ENCODE measurements around the gene IFT172.

The IFT172 gene

DNA sequence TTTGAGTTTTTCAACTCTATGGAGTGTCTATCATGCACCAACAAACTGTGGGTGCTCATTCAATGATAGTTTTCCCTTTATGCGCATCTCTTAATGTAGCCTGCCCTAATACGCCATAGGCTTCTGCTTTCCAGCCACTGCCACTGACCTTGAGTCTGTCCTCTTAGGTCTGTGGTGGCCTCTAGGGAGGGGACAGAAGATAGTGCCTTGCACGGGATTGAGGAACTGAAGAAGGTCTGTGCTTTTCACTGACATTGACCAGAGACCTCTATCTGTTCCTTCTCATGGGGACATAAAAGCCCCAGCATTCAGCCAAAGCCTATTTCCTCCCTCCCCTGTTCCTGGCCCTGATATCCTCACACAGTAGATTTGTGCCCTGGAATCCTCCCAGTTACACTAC is 9.4 kb upstream of the IFT172 start:
- H3K27me3 Mint-ChIP-seq: peaks cover 54% of the 10 kb centered on the region

DNA sequence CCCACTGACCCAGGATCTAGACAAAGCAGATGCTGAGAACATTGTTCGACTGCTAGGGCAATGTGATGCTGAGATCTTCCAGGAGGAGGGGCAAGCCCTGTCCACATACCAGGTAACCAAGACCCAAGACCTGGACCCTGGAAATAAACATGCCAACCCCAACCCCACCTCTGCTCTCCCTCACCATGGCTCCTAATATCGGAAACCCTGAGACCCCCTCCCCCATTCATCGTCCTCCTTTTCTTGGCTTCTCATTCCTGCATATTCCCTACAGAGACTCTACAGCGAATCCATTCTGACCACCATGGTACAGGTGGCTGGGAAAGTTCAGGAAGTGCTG is 7.7 kb upstream of the IFT172 start:
- Mint-ChIP-seq H3K27ac (no peak overlapping the region), H3K9me3 (no peaks in the 10 kb centered on the region), H3K4me1 (peaks cover 21% of the 10 kb centered on the region), H3K4me3 (no peak overlapping the region), H3K27me3 (peaks cover 70% of the 10 kb centered on the region)
- ATAC-seq: no peak
- DNase-seq: no peak

More for the DNA sequence above, 9.4 kb upstream of the IFT172 start:
- Mint-ChIP-seq H3K4me1 (peaks cover 17% of the 10 kb centered on the region), H3K27ac (no peak overlapping the region), H3K4me3 (no peak overlapping the region), H3K9me3 (no peaks in the 10 kb centered on the region)
- DNase-seq: no peak
- no peak for ATAC-seq

DNA sequence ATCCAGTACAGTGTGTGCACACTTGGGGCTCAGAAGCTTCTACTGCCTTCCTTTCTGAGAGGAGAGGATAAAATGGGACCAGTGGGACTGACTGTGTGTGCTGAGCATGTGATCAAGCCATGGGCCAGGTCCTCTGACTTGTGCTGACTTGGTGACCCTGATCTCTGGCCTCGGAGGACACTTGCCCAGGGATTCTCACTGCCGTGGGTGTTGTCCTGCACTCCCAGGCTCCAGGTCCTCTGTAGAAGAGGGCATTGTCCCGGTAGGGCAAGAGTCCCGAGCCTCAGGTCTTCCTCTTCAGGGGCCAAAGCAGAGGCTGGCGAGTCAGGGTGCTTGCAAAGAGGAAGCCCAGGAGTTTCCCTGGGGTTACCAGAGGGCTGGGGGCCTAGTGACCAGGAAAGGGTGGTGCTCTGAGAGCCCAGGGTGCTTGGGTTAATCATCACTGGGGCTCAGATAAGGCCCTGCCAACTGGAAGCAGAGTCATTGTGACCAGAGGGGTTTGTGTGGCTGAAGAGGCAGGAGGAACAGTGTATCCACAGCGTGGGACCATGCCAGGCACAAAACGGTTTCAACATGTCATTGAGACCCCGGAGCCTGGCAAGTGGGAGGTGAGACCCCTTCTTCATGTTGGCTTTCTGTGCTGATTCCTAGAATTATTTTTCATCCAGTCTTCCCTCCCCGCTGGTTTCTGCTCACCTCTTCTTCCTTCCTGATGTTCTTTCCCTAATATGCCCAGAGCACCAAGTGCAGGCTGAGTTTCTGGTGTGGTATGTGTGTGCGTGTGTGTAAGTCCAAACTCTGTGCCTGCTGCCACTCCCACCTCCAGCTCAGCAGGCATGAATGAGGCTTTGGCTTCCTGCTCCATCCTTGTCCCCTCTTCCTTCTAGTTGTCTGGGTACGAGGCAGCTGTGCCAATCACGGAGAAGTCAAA is 7.1 kb upstream of the IFT172 start, which contains the start of gene GCKR:
GCKR (plus strand) TSS at position 483 of the 931 bp plus-strand sequence; CDS start at position 549, 66 bp downstream.
- ATAC-seq: no peak
- peaks cover 70% of the 10 kb centered on the region for H3K27me3 Mint-ChIP-seq

DNA sequence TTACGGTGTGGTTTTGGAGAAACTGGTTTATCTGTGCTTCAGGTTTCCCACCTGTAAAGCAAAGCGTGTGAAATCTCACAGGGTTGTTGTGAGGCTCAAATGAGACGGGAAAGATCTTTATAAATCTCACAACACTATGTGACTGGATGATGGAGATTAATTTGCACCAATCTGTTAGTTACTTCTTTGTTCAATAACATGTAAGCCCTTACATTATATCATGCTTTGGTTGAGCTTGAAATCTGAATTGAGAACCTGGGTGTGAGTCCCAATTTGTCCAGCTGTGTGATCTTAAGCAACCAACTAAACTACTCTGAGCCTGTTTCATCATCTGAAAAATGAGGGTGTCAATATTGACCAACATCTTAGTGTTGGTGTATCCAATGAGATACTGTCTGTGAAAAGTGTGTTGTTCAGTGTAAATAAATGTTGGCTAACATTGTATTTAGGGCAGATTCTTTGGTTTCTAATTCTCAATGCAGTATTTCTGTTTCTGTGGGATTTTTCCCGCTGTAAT is 6.4 kb upstream of the IFT172 start:
- no peak for DNase-seq
- Mint-ChIP-seq H3K27ac (no peak overlapping the region), H3K9me3 (no peaks in the 10 kb centered on the region), H3K4me1 (peaks cover 27% of the 10 kb centered on the region), H3K27me3 (peaks cover 70% of the 10 kb centered on the region), H3K4me3 (peak overlapping the region; percentile 81 to 87)
- no peak for ATAC-seq

More for the DNA sequence above, 7.1 kb upstream of the IFT172 start, which contains the start of gene GCKR:
- Mint-ChIP-seq H3K9me3 (no peaks in the 10 kb centered on the region), H3K27ac (no peak within 1 kb of the TSS), H3K4me1 (peaks cover 21% of the 10 kb centered on the region), H3K4me3 (peak within 1 kb of the TSS; percentile 81 to 87)
- no peak for DNase-seq

DNA sequence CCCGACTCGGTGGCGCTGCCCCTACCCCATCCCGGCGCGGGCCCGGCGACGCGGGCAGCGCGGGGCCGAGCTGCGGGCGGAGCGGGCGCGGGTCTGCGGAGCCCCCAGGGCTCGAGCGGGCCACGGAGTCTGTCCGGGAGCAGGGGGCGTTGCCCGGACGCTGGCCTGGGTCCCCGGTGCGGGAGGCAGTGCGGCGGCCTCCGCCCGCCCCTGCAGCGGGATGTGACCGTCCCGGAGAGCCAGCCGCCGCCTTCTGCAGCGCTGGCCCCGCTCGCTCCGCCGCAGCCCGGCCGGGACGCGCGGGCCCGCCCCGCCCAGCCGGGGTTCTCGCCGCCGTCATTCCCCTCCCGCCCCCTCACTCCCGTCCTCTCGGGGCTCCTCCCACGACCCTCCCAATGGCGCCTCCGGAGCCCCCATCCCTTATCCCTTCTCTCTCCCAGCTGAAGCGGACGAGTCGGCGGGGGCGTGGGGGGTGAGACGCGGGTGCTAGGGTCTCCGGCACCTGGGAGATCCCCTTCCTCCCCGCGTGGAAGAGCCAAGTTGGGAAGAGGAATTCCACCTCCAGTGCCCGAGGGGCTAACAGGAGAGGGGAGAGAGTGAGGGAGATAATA is 5.5 kb upstream of the IFT172 start, which contains the start of gene FNDC4:
FNDC4 (minus strand) TSS at position 257 of the 611 bp plus-strand sequence. CDS start 521 bp downstream, outside the sequence.
- ATAC-seq (peak; percentile 69), DNase-seq (peak; percentile 16 to 27)
- no peaks in the 10 kb centered on the region for H3K9me3 Mint-ChIP-seq
- peaks cover 70% of the 10 kb centered on the region for H3K27me3 Mint-ChIP-seq
- peak within 1 kb of the TSS; percentile 81 to 87 for H3K4me3 Mint-ChIP-seq
- peaks cover 35% of the 10 kb centered on the region for H3K4me1 Mint-ChIP-seq
- peak within 1 kb of the TSS in 1 of 2 donors; percentile 63 for H3K27ac Mint-ChIP-seq

DNA sequence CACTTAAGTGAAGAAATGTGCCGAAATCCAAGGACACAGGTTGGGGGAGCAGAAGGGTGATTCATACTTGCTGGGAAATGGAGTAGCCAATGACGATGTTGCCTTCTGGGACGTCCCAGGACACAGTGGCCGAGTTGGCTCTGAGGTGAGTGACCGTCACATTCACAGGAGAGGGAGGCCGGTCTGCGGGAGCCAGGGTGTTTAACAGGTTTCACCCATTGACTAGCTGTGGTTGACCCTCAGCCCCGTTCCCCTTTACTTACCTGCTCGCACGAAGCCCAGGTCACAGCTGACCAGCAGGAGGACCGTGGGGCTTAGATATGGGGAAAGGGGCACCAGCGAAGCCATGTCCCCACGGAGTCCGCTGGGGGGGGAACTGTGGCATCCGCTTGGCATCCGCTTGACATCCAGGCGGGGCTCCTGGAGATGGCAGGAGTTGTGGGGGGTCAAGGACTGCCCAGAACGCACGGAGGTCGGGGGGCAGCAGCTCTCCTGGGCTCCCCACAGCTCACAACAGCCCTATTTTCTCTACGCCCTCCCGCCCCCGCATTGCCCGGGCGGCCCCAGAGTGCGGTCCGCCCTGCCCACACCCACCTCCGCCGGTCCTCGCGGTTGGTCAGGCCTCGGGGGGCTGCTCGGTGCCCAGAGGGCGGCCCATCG is 4.9 kb upstream of the IFT172 start:
- Mint-ChIP-seq H3K4me3 (peak overlapping the region; percentile 65 to 78), H3K4me1 (peaks cover 42% of the 10 kb centered on the region), H3K9me3 (no peaks in the 10 kb centered on the region), H3K27ac (no peak overlapping the region), H3K27me3 (peaks cover 68% of the 10 kb centered on the region)
- DNase-seq (peak in 1 of 2 donors; percentile 15), ATAC-seq (no peak)

DNA sequence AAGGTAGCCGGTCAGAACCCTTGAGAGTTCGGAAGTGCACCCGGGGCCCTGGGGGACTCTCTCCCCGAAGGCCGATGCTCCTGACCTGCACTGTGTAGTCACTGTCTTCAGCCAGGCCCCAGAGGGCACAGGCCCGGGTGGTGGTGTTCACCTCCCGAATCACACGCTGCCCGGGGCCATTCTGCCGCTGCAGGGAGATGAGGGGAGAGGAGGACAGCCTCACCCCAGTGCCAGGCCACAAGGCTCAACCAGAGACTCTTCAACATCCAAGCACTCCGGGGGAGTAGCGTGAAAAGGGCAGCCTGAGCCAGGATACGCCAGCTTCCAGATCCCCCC is 4.4 kb upstream of the IFT172 start:
- no peak overlapping the region for H3K27ac Mint-ChIP-seq
- peaks cover 63% of the 10 kb centered on the region for H3K27me3 Mint-ChIP-seq
- H3K4me1 Mint-ChIP-seq: peaks cover 47% of the 10 kb centered on the region
- ATAC-seq (no peak), DNase-seq (no peak)
- H3K4me3 Mint-ChIP-seq: peak overlapping the region; percentile 65 to 78
- no peaks in the 10 kb centered on the region for H3K9me3 Mint-ChIP-seq

DNA sequence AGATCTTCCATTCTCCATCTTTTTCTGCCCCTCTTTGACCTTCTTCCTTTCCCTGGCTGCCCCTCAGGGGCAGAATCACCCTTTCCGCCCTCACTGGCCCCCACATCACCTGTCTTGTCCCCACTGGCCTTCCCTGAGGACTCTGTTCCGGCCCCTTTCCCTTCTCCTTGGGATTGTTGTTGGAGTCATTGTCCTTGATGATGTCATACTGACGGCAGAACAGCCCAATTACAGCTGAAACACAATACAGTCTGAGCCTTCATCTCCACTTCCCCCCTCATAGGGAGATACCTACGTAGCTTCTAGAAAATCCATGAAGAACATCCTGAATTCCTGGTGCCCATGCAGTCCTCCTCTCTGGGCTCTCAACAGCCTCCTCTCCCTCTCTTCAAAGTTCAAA is 3.0 kb upstream of the IFT172 start:
- ATAC-seq: no peak
- DNase-seq: no peak
- Mint-ChIP-seq H3K4me3 (no peak overlapping the region), H3K27ac (no peak overlapping the region), H3K9me3 (no peaks in the 10 kb centered on the region), H3K27me3 (peaks cover 52% of the 10 kb centered on the region), H3K4me1 (peaks cover 52% of the 10 kb centered on the region)

DNA sequence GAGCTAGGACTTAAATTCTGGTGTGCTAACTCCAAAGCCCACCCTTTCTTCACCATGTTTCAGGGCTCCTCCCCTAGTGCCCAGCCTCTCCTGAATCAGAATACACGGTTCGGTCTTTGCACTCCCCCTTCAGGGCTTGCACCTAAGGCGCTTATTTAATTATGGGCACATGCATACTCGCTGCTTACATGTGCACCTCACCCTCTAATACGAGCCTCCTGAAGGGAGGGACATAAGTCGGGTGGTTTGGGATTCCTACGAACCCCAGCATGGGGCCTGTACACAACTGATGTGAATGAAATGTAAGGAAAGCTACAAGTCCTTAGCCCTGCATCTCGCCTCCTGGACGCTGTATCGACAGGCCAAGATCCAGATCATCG is 435 bp downstream of the IFT172 start:
- Mint-ChIP-seq H3K4me1 (peaks cover 42% of the 10 kb centered on the region), H3K9me3 (no peaks in the 10 kb centered on the region), H3K4me3 (peak overlapping the region; percentile 90 to 96), H3K27ac (peak overlapping the region; percentile 78 to 97), H3K27me3 (peaks cover 18% of the 10 kb centered on the region)
- ATAC-seq: no peak
- no peak for DNase-seq

DNA sequence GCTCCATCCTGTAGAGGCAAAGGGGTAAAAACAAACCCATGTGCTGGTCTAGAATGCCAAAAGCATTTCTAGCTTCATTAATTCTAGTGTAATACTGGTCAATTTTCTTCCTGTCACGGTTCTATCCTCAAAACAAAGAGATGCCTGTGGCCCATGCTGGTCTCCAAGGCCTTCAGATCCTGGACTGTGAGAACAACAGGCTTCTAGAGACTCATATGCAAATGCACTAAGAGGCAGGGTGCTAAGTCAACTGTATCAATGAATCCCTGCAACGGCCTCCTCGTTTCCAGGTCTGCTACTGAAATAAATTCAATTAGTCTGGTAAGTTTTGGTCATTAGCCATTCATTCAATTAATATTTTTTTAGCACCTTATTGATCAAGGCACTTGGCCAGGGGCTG is 4.0 kb downstream of the IFT172 start:
- H3K27ac Mint-ChIP-seq: no peak overlapping the region
- no peak for ATAC-seq

DNA sequence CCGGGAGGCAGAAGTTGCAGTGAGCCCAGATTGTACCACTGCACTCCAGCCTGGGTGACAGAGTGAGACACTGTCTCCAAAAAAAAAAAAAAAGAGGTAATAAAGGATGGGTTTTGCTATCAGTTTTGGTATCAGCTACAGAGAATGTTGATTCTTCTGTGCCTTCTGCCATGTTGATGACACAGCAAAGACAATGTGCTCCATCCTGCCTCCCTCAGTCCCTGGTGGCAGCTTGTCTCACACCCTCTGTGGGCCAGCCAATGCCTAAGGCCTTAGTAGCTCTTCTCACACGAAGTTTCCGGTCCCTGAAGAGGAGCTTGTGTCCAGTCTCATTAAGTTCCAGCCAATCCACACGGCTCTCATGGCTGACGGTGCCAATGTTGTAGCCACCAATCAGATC is 17.6 kb downstream of the IFT172 start:
- Mint-ChIP-seq H3K4me1 (no peaks in the 10 kb centered on the region), H3K27ac (no peak overlapping the region)
- no peak for ATAC-seq

More for the DNA sequence above, 4.0 kb downstream of the IFT172 start:
- Mint-ChIP-seq H3K9me3 (no peaks in the 10 kb centered on the region), H3K4me3 (no peak overlapping the region), H3K27me3 (no peaks in the 10 kb centered on the region), H3K4me1 (peaks cover 27% of the 10 kb centered on the region)
- no peak for DNase-seq

DNA sequence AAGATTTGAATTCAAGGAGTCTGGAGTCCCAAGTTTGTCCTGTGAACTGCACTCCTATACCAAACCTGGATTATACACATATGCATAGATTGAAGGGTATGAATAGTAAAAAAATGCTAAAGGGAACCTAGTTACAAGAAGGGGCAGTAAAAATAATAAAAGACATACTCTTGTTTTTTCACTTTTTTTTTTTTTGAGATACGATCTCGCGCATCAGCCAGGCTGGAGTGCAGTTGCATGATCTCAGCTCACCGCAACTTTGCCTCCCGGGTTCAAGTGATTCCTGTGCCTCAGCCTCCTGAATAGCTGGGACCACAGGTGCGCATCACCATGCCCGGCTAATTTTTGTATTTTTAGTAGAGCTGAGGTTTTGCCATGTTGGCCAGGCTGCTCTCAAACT is 25.1 kb downstream of the IFT172 start:
- H3K4me3 Mint-ChIP-seq: no peak overlapping the region
- H3K4me1 Mint-ChIP-seq: no peaks in the 10 kb centered on the region
- H3K27me3 Mint-ChIP-seq: no peaks in the 10 kb centered on the region
- H3K9me3 Mint-ChIP-seq: no peaks in the 10 kb centered on the region
- H3K27ac Mint-ChIP-seq: no peak overlapping the region
- DNase-seq (no peak), ATAC-seq (no peak)

More for the DNA sequence above, 17.6 kb downstream of the IFT172 start:
- Mint-ChIP-seq H3K9me3 (no peaks in the 10 kb centered on the region), H3K4me3 (no peak overlapping the region), H3K27me3 (no peaks in the 10 kb centered on the region)
- DNase-seq: no peak

DNA sequence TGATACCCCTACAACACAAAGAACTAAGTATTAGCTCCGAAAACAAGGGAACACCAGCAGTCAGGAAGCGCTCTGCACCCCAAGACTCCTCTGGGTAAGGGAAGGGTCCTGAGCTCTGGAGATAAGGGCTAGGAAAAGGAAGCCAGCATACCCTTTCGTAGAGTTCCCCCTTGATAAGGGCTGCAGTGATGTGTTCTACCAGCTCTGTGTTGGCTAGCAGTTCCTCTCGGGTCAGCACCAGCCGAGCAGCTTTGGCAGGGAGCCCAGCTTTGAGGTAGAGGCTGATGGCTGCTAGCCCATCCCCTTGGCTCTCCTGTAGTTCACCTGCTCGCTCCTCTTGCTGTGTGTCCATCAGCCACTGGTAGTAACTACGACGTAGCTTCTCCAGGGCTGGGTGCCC is 28.4 kb downstream of the IFT172 start:
- Mint-ChIP-seq H3K27me3 (no peaks in the 10 kb centered on the region), H3K9me3 (no peaks in the 10 kb centered on the region), H3K4me1 (no peaks in the 10 kb centered on the region), H3K4me3 (no peak overlapping the region), H3K27ac (no peak overlapping the region)
- ATAC-seq (no peak), DNase-seq (no peak)

DNA sequence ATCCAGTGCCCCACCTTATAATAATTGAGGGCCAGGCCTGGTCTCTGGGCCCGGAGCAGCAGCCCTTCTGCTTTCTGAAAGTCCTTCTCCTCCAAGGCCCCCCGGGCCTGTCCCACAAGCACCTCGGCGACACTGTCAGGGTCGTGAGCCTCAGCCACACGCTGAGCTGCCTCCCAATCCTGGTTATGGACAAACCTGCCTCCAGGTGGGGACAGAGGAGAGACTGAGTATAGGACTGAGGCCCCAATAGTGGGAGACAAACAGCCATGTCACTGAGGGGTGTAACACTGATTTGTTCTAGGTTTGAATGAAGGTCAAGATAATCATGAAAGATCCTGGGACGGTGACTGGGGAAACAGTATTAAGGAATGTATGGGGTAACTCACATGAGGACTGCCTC is 35.6 kb downstream of the IFT172 start:
- Mint-ChIP-seq H3K4me1 (no peaks in the 10 kb centered on the region), H3K27me3 (no peaks in the 10 kb centered on the region), H3K4me3 (no peak overlapping the region), H3K9me3 (no peaks in the 10 kb centered on the region), H3K27ac (peak overlapping the region in 1 of 2 donors; percentile 67)
- no peak for ATAC-seq
- no peak for DNase-seq

DNA sequence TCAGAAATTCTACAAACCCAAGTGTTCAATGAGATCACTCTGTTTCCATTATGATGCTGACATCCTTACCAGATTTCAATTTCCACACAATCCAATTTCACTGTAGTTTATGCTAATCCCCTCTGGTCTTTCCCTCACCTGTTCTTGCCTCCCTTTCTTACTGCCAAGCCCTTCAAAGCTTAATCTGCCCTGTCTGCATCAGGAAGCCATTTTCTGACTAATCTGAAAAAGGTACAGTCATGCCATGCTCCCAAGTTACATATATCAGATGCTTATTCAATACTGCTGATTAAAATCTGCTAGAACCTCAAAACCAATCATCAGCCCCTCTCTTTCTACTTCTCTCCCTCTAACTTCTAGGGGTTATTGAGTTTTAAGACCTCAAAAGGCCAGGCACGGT is 38.4 kb downstream of the IFT172 start:
- no peak overlapping the region for H3K27ac Mint-ChIP-seq
- no peak overlapping the region for H3K4me3 Mint-ChIP-seq
- H3K9me3 Mint-ChIP-seq: no peaks in the 10 kb centered on the region
- no peaks in the 10 kb centered on the region for H3K27me3 Mint-ChIP-seq
- DNase-seq (no peak), ATAC-seq (no peak)
- H3K4me1 Mint-ChIP-seq: peaks cover 3% of the 10 kb centered on the region
